MM.1S (cell line): ENCODE measurements around the gene GCK.

Experiments
- DNase-seq: peaks from one replicate; pipeline ENCODE4 v3.0.0-alpha.2; 2015
- H2AFZ ChIP-seq: fragments of 300-600 bp; sonication (generic); 2 replicates; pipeline ENCODE4 v1.6.0; 2016; ENCODE audit warnings: antibody characterized with exemption, low read length
- H3F3A ChIP-seq: fragments of 300-600 bp; sonication (generic); 2 replicates; pipeline ENCODE4 v1.6.1; 2016; ENCODE audit warnings: mild to moderate bottlenecking, antibody characterized with exemption, low read length, moderate library complexity, mixed read lengths; ENCODE audit not compliant: insufficient read depth
- H3K27ac ChIP-seq: fragments of 300-600 bp; sonication (generic); 2 replicates; pipeline ENCODE4 v1.5.1; 2016; ENCODE audit warnings: mild to moderate bottlenecking, low read length
- H3K27me3 ChIP-seq: fragments of 300-600 bp; sonication (generic); replicated peaks from 2 replicates; pipeline ENCODE4 v1.6.0; 2016; ENCODE audit warnings: low read length; ENCODE audit not compliant: insufficient read depth
- H3K36me3 ChIP-seq: fragments of 300-600 bp; sonication (generic); replicated peaks from 2 replicates; pipeline ENCODE4 v1.6.1; 2016; ENCODE audit warnings: mild to moderate bottlenecking, low read length, mixed read lengths; ENCODE audit not compliant: insufficient read depth
- H3K4me1 ChIP-seq: fragments of 300-600 bp; sonication (generic); 2 replicates; pipeline ENCODE4 v1.6.1; 2016; ENCODE audit warnings: low read length, mixed read lengths
- H3K4me2 ChIP-seq: fragments of 300-600 bp; sonication (generic); 2 replicates; pipeline ENCODE4 v1.6.0; 2016; ENCODE audit warnings: low read depth, low read length
- H3K4me3 ChIP-seq: fragments of 300-600 bp; sonication (generic); 2 replicates; pipeline ENCODE4 v1.5.1; 2016; ENCODE audit warnings: low read length, mixed read lengths
- H3K79me2 ChIP-seq: fragments of 300-600 bp; sonication (generic); 2 replicates; pipeline ENCODE4 v1.6.1; 2016; ENCODE audit warnings: mixed run types, low read length, mixed read lengths
- H3K9ac ChIP-seq: fragments of 300-600 bp; sonication (generic); 2 replicates; pipeline ENCODE4 v1.6.1; 2016; ENCODE audit warnings: low read length, mixed read lengths
- H3K9me2 ChIP-seq: fragments of 300-600 bp; sonication (generic); replicated peaks from 2 replicates; pipeline ENCODE4 v1.6.1; 2016; ENCODE audit warnings: mild to moderate bottlenecking, low read length, mixed read lengths; ENCODE audit not compliant: insufficient read depth
- H3K9me3 ChIP-seq: fragments of 300-600 bp; sonication (generic); replicated peaks from 2 replicates; pipeline ENCODE4 v1.6.1; 2016; ENCODE audit warnings: mild to moderate bottlenecking, low read length, mixed read lengths; ENCODE audit not compliant: insufficient read depth
- H4K20me1 ChIP-seq: fragments of 300-600 bp; sonication (generic); 2 replicates; pipeline ENCODE4 v1.6.1; 2016; ENCODE audit warnings: mild to moderate bottlenecking, low read length, moderate library complexity, mixed read lengths; ENCODE audit not compliant: insufficient read depth
- CTCF ChIP-seq: fragments of 300-600 bp; sonication (generic); IDR thresholded peaks from 2 replicates; pipeline ENCODE4 v1.5.1; 2016; ENCODE audit warnings: antibody characterized with exemption, low read length, mixed read lengths
- EZH2 ChIP-seq: fragments of 300-600 bp; sonication (generic); optimal IDR thresholded peaks from 2 replicates; pipeline ENCODE3; 2017; ENCODE audit warnings: low read depth, mild to moderate bottlenecking, antibody characterized with exemption, low read length, mixed read lengths
- EZH2phosphoT487 ChIP-seq: fragments of 300-600 bp; sonication (generic); IDR thresholded peaks from 2 replicates; pipeline ENCODE4 v1.6.1; 2018; ENCODE audit warnings: antibody characterized with exemption, low read length

The GCK gene

GRCh38 chr7:44117801-44118429 is 71.3 kb downstream of the GCK start:
- Histone ChIP-seq H2AFZ (no peak overlapping the region), H3K4me2 (no peak overlapping the region), H3K36me3 (peaks cover 4% of the 10 kb centered on the region; the same call in 1 of the 2 replicates), H3K79me2 (peaks cover 40% of the 10 kb centered on the region), H3K4me3 (no peak overlapping the region), H3K9me2 (no peaks in the 10 kb centered on the region), H3K4me1 (peaks cover 9% of the 10 kb centered on the region), H3K9ac (no peak overlapping the region), H3K27me3 (no peaks in the 10 kb centered on the region), H3F3A (no peaks in the 10 kb centered on the region), H3K9me3 (no peaks in the 10 kb centered on the region), H4K20me1 (no peaks in the 10 kb centered on the region), H3K27ac (no peak overlapping the region)
- TF ChIP-seq CTCF = no peak
- no peak for TF ChIP-seq EZH2
- no peak for TF ChIP-seq EZH2phosphoT487
- no peak for DNase-seq

GRCh38 chr7:44116789-44117666 is 72.2 kb downstream of the GCK start:
- Histone ChIP-seq H4K20me1 (no peaks in the 10 kb centered on the region), H2AFZ (no peak overlapping the region), H3K79me2 (peaks cover 31% of the 10 kb centered on the region), H3K9me2 (no peaks in the 10 kb centered on the region), H3K4me2 (no peak overlapping the region), H3F3A (no peaks in the 10 kb centered on the region), H3K36me3 (peaks cover 4% of the 10 kb centered on the region; the same call in 1 of the 2 replicates), H3K9ac (no peak overlapping the region), H3K4me1 (peaks cover 7% of the 10 kb centered on the region; the same call in 1 of the 2 replicates), H3K9me3 (no peaks in the 10 kb centered on the region), H3K27ac (no peak overlapping the region), H3K27me3 (no peaks in the 10 kb centered on the region), H3K4me3 (no peak overlapping the region)
- no peak for DNase-seq
- TF ChIP-seq EZH2 (no peak), EZH2phosphoT487 (no peak), CTCF (no peak)

GRCh38 chr7:44116087-44116788 is 73.0 kb downstream of the GCK start:
- Histone ChIP-seq H3K9ac (no peak overlapping the region), H3K79me2 (peaks cover 23% of the 10 kb centered on the region), H3F3A (no peaks in the 10 kb centered on the region), H3K27ac (no peak overlapping the region), H3K9me2 (no peaks in the 10 kb centered on the region), H3K27me3 (no peaks in the 10 kb centered on the region), H2AFZ (no peak overlapping the region), H3K36me3 (peaks cover 2% of the 10 kb centered on the region; the same call in 1 of the 2 replicates), H3K4me1 (no peaks in the 10 kb centered on the region), H4K20me1 (no peaks in the 10 kb centered on the region), H3K4me2 (no peak overlapping the region), H3K4me3 (no peak overlapping the region), H3K9me3 (no peaks in the 10 kb centered on the region)
- no peak for DNase-seq
- TF ChIP-seq EZH2phosphoT487 (no peak), CTCF (no peak)
